GM18907 (cell line): ENCODE measurements around the gene PORCN.
A peak's percentile ranks its signal among the peaks of the same experiment; 100 is the strongest.

ENCODE experiments used
- ATAC-seq: cut with Tn5 transposase; IDR thresholded peaks from one replicate; pipeline ENCODE4 v1.9.1; 2021; ENCODE audit warnings: mild to moderate bottlenecking, moderate library complexity; ENCODE audit not compliant: unreplicated experiment

Gene PORCN

GRCh38 chrX:48508400-48509244 lies at the start of gene PORCN:
Gene PORCN (plus strand): TSS chrX:48508992. CDS start chrX:48509821, 829 bp downstream.
- peak; percentile 73 for ATAC-seq

GRCh38 chrX:48459483-48459882 lies 49.3 kb upstream of the PORCN start:
- no peak for ATAC-seq

- no peak for ATAC-seq
Measured at GRCh38 chrX:48460031-48460430, 48.8 kb upstream of the PORCN start.

- no peak for ATAC-seq
Measured at GRCh38 chrX:48460606-48461005, 48.2 kb upstream of the PORCN start.

- ATAC-seq = no peak
Measured at GRCh38 chrX:48461830-48462229, 47.0 kb upstream of the PORCN start.

- ATAC-seq = no peak
Measured at GRCh38 chrX:48465336-48465933, 43.4 kb upstream of the PORCN start.

- ATAC-seq = no peak
Measured at GRCh38 chrX:48466696-48467095, 42.1 kb upstream of the PORCN start.

GRCh38 chrX:48467281-48467761 lies 41.5 kb upstream of the PORCN start:
- no peak for ATAC-seq

- no peak for ATAC-seq
Measured at GRCh38 chrX:48468247-48468671, 40.5 kb upstream of the PORCN start.

GRCh38 chrX:48468693-48469691 lies 39.8 kb upstream of the PORCN start:
- peak; percentile 41 for ATAC-seq

- ATAC-seq = no peak
Measured at GRCh38 chrX:48470110-48470832, 38.5 kb upstream of the PORCN start, which contains the start of gene SLC38A5. Gene SLC38A5 (minus strand): TSS chrX:48470260. CDS start chrX:48467924, 2,336 bp downstream.

- ATAC-seq = no peak
Measured at GRCh38 chrX:48470833-48471118, 38.0 kb upstream of the PORCN start.

GRCh38 chrX:48471504-48471903 lies 37.3 kb upstream of the PORCN start:
- ATAC-seq = no peak

- no peak for ATAC-seq
Measured at GRCh38 chrX:48472225-48472624, 36.6 kb upstream of the PORCN start.

- no peak for ATAC-seq
Measured at GRCh38 chrX:48472851-48473703, 35.7 kb upstream of the PORCN start.

- ATAC-seq = no peak
Measured at GRCh38 chrX:48473704-48473990, 35.1 kb upstream of the PORCN start.

GRCh38 chrX:48474127-48474526 lies 34.7 kb upstream of the PORCN start:
- ATAC-seq = no peak

GRCh38 chrX:48474581-48474980 lies 34.2 kb upstream of the PORCN start:
- ATAC-seq = no peak

GRCh38 chrX:48475296-48475695 lies 33.5 kb upstream of the PORCN start:
- no peak for ATAC-seq
